Esophagus muscularis mucosa (tissue), 3 donors: ENCODE data around the gene ANKRD16.

ENCODE experiments used
- POLR2A ChIP-seq: fragments of 450-650 bp; IDR thresholded peaks from one replicate; pipeline ENCODE4 v1.6.1; 2017; ENCODE audit warnings: antibody characterized with exemption, moderate library complexity, mild to moderate bottlenecking, low read depth
- POLR2AphosphoS5 ChIP-seq, 2 donors: sonication (generic); formaldehyde crosslinking; IDR thresholded peaks; one replicate each; pipeline ENCODE4 v1.6.1; 2017; ENCODE audit warnings: antibody characterized with exemption in 2 of 2
- TF ChIP-seq, protein P1 (sequence below), 3 experiments: fragments of 200-600 bp in 2 of 3; fragments of 450-650 bp in 1 of 3; sonication (generic) in 2 of 3; IDR thresholded peaks; one replicate each; pipeline ENCODE4 v1.5.1; 2017 to 2019; ENCODE audit warnings: antibody characterized with exemption in 3 of 3, mild to moderate bottlenecking in 2 of 3, moderate library complexity in 1 of 3

DNA sequence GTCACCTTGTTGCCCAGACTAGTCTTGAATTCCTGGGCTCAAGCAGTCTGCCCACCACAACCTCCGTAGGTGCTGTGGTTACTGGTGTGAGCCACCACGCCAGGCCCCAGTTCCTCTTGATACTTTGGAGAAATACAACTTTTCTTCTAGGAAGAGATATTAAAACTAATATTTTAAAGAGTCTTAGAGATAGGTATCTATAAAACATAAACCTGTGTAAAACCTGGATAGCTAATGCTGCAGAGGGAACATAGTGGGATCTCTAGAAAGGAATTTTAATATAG is 71.7 kb downstream of the ANKRD16 start:
- TF ChIP-seq, protein P1, sequence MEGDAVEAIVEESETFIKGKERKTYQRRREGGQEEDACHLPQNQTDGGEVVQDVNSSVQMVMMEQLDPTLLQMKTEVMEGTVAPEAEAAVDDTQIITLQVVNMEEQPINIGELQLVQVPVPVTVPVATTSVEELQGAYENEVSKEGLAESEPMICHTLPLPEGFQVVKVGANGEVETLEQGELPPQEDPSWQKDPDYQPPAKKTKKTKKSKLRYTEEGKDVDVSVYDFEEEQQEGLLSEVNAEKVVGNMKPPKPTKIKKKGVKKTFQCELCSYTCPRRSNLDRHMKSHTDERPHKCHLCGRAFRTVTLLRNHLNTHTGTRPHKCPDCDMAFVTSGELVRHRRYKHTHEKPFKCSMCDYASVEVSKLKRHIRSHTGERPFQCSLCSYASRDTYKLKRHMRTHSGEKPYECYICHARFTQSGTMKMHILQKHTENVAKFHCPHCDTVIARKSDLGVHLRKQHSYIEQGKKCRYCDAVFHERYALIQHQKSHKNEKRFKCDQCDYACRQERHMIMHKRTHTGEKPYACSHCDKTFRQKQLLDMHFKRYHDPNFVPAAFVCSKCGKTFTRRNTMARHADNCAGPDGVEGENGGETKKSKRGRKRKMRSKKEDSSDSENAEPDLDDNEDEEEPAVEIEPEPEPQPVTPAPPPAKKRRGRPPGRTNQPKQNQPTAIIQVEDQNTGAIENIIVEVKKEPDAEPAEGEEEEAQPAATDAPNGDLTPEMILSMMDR (IDR thresholded peaks at IDR 0.05): no peak
- no peak for TF ChIP-seq POLR2AphosphoS5 (IDR thresholded peaks at IDR 0.05)
- TF ChIP-seq POLR2A: no peak
